Endodermal cell (in vitro differentiated cells): ENCODE results near the gene EPM2A. TPM values are rescaled to one million over a fixed set of nuclear protein-coding genes. Genes with fewer than 3 reads are reported as not detected.

Experiments
- DNase-seq: peaks from one replicate; pipeline ENCODE4 v3.0.0-alpha.2; 2017
- H3K27ac ChIP-seq: 2 replicates; pipeline ENCODE4 v1.5.1; 2013; ENCODE audit warnings: mild to moderate bottlenecking, low read depth, low read length, moderate library complexity
- H3K27me3 ChIP-seq: 2 replicates; pipeline ENCODE4 v1.6.1; 2013; ENCODE audit warnings: mild to moderate bottlenecking, low read length, moderate library complexity; ENCODE audit not compliant: insufficient read depth, control insufficient read depth, poor library complexity, severe bottlenecking
- H3K36me3 ChIP-seq: 2 replicates; pipeline ENCODE4 v1.7.0; 2013; ENCODE audit warnings: mild to moderate bottlenecking, low read length, moderate library complexity; ENCODE audit not compliant: control insufficient read depth, insufficient read depth
- H3K4me1 ChIP-seq: one replicate; pipeline ENCODE4 v1.7.0; 2013; ENCODE audit warnings: low read length; ENCODE audit not compliant: control insufficient read depth, insufficient read depth
- H3K4me3 ChIP-seq: 2 replicates; pipeline ENCODE4 v1.5.1; 2013; ENCODE audit warnings: mild to moderate bottlenecking, low read length, moderate library complexity
- H3K9ac ChIP-seq: 2 replicates; pipeline ENCODE4 v1.6.1; 2013; ENCODE audit warnings: mild to moderate bottlenecking, low read length, moderate library complexity; ENCODE audit not compliant: poor library complexity, severe bottlenecking; ENCODE audit errors: extremely low read depth
- H3K9me3 ChIP-seq: 2 replicates; pipeline ENCODE4 v1.6.1; 2013; ENCODE audit warnings: mild to moderate bottlenecking, low read length, moderate library complexity; ENCODE audit not compliant: control insufficient read depth
- H3K27ac Mint-ChIP-seq: 2 replicates; pipeline ENCODE4 v1.8.0; 2020; ENCODE audit warnings: mixed read lengths
- H3K27me3 Mint-ChIP-seq: 2 replicates; pipeline ENCODE4 v1.8.0; 2021; ENCODE audit warnings: mild to moderate bottlenecking, mixed read lengths; ENCODE audit not compliant: insufficient read depth
- H3K36me3 Mint-ChIP-seq: 2 replicates; pipeline ENCODE4 v1.8.0; 2020; ENCODE audit warnings: low read depth, mixed read lengths
- H3K4me1 Mint-ChIP-seq: 2 replicates; pipeline ENCODE4 v1.8.0; 2020; ENCODE audit warnings: mixed read lengths
- H3K4me3 Mint-ChIP-seq: 2 replicates; pipeline ENCODE4 v1.8.0; 2020; ENCODE audit warnings: mild to moderate bottlenecking, moderate library complexity, mixed read lengths
- H3K9me3 Mint-ChIP-seq: 2 replicates; pipeline ENCODE4 v1.8.0; 2020; ENCODE audit warnings: mild to moderate bottlenecking, mixed read lengths
- CTCF ChIP-seq: fragments of 200-600 bp; sonication (generic); conservative IDR thresholded peaks from 2 replicates; pipeline ENCODE4 v1.5.0; 2021; ENCODE audit warnings: antibody characterized with exemption, mild to moderate bottlenecking
- WGBS, 2 experiments: methylation state at CpG; one replicate each; pipeline versions ENCODE4 v1.1.5 to v1.1.7; 2013; ENCODE audit warnings: missing lambda C conversion rate in 2 of 2, mixed read lengths in 1 of 2; ENCODE audit not compliant: insufficient coverage in 1 of 2, insufficient read length in 1 of 2; 5-methylcytosine and 5-hydroxymethylcytosine counted together
- total RNA-seq, 2 donors: library from RNA; stranded (reverse); fragmentation: NEBNext Ultra II Directional in 1 of 2; extraction: Animal tissue kit (Norgen Biotek cat#: 25700) in 1 of 2; gene quantifications; 2 replicates in 1 of 2; 3 replicates in 1 of 2; pipeline ENCODE4 v1.2.1, GENCODE V29; 2021

EPM2A gene
- total RNA-seq, 2 donors from 2014 or later, result 5.1 to 7.2 TPM

GRCh38 chr6:145738265-145738664 is 2.9 kb upstream of the EPM2A start:
- Histone ChIP-seq H3K9ac (no peak overlapping the region), H3K9me3 (no peaks in the 10 kb centered on the region), H3K36me3 (no peaks in the 10 kb centered on the region), H3K4me3 (no peak overlapping the region), H3K27ac (no peak overlapping the region), H3K27me3 (no peaks in the 10 kb centered on the region), H3K4me1 (peaks cover 4% of the 10 kb centered on the region)
- H3K27me3 Mint-ChIP-seq, result no peaks in the 10 kb centered on the region
- no peak overlapping the region for H3K27ac Mint-ChIP-seq
- no peak for TF ChIP-seq CTCF
- H3K9me3 Mint-ChIP-seq, result peaks cover 8% of the 10 kb centered on the region
- no peaks in the 10 kb centered on the region for H3K36me3 Mint-ChIP-seq
- peaks cover 14% of the 10 kb centered on the region for H3K4me1 Mint-ChIP-seq
- no peak overlapping the region for H3K4me3 Mint-ChIP-seq
- DNase-seq, result no peak

- Mint-ChIP-seq H3K4me1 (peaks cover 14% of the 10 kb centered on the region), H3K9me3 (peaks cover 8% of the 10 kb centered on the region), H3K4me3 (peak overlapping the region; percentile 88), H3K27ac (no peak overlapping the region), H3K36me3 (no peaks in the 10 kb centered on the region), H3K27me3 (no peaks in the 10 kb centered on the region)
- Histone ChIP-seq H3K9ac (peak overlapping the region; percentile 88), H3K4me3 (peak overlapping the region; percentile 90), H3K9me3 (no peaks in the 10 kb centered on the region), H3K36me3 (no peaks in the 10 kb centered on the region), H3K4me1 (no peaks in the 10 kb centered on the region), H3K27me3 (no peaks in the 10 kb centered on the region), H3K27ac (no peak overlapping the region)
- TF ChIP-seq CTCF, result no peak
- 92 to 100% methylated on average over 5 to 7 of the region's 7 CpGs for WGBS, 2 experiments
- no peak for DNase-seq
These were observed 1.4 kb upstream of the EPM2A start for GRCh38 chr6:145736661-145737144.

- H3K27me3 ChIP-seq, result no peaks in the 10 kb centered on the region
- peak overlapping the region; percentile 97 for H3K27ac ChIP-seq
- H3K4me3 ChIP-seq, result peak overlapping the region; percentile 83
- H3K9me3 ChIP-seq, result peaks cover 11% of the 10 kb centered on the region
- no peaks in the 10 kb centered on the region for H3K27me3 Mint-ChIP-seq
- H3K4me1 ChIP-seq, result peaks cover 3% of the 10 kb centered on the region
- H3K4me1 Mint-ChIP-seq, result peaks cover 22% of the 10 kb centered on the region
- H3K9ac ChIP-seq, result peak overlapping the region; percentile 88
- 0 to 1% methylated on average over 47 to 74 of the region's 74 CpGs for WGBS, 2 experiments
- H3K36me3 ChIP-seq, result no peaks in the 10 kb centered on the region
- no peak for TF ChIP-seq CTCF
- H3K36me3 Mint-ChIP-seq, result peaks cover 4% of the 10 kb centered on the region
- H3K4me3 Mint-ChIP-seq, result peak overlapping the region; percentile 88
- DNase-seq, result peak; percentile 97
- peak overlapping the region; percentile 94 for H3K27ac Mint-ChIP-seq
- H3K9me3 Mint-ChIP-seq, result peaks cover 8% of the 10 kb centered on the region
These were observed 599 bp downstream of the EPM2A start for GRCh38 chr6:145734486-145735355.
